Liver (tissue), 9 donors: ENCODE measurements around the gene RRAGC. TPM values are rescaled to one million over a fixed set of nuclear protein-coding genes. Genes with fewer than 3 reads are reported as not detected.

Experiments
- DNase-seq: peaks from one replicate; pipeline ENCODE4 v3.0.0-alpha.2; 2017; ENCODE audit warnings: low spot score
- H3K27ac ChIP-seq, 2 donors: one replicate each; pipeline ENCODE4 v1.7.0; 2013; ENCODE audit warnings: inconsistent platforms in 2 of 2, low read length in 2 of 2, control low read depth in 1 of 2, low read depth in 1 of 2, mild to moderate bottlenecking in 1 of 2
- H3K27me3 ChIP-seq, 4 donors: one replicate each; pipeline versions ENCODE4 v1.6.1 to v1.7.0; 2013; ENCODE audit warnings: low read length in 3 of 4, inconsistent platforms in 1 of 4, mild to moderate bottlenecking in 1 of 4, moderate library complexity in 1 of 4; ENCODE audit not compliant: control insufficient read depth in 4 of 4, insufficient read depth in 4 of 4
- H3K36me3 ChIP-seq, 4 donors: one replicate each; pipeline versions ENCODE4 v1.6.1 to v1.7.0; 2013; ENCODE audit warnings: low read length in 3 of 4, mild to moderate bottlenecking in 3 of 4, low read depth in 1 of 4, moderate library complexity in 1 of 4; ENCODE audit not compliant: control insufficient read depth in 4 of 4, insufficient read depth in 3 of 4
- H3K4me1 ChIP-seq, 4 donors: one replicate each; pipeline versions ENCODE4 v1.6.1 to v1.7.0; 2013; ENCODE audit warnings: low read length in 3 of 4, mild to moderate bottlenecking in 3 of 4, moderate library complexity in 1 of 4; ENCODE audit not compliant: control insufficient read depth in 4 of 4, insufficient read depth in 4 of 4
- H3K4me3 ChIP-seq, 3 donors: one replicate each; pipeline versions ENCODE4 v1.6.1 to v1.7.0; 2013; ENCODE audit warnings: low read length in 3 of 3, control low read depth in 1 of 3, low read depth in 1 of 3, mild to moderate bottlenecking in 1 of 3
- H3K9ac ChIP-seq, 2 donors: one replicate each; pipeline ENCODE4 v1.7.0; 2013; ENCODE audit warnings: low read length in 2 of 2, mild to moderate bottlenecking in 2 of 2, moderate library complexity in 2 of 2, control low read depth in 1 of 2, low read depth in 1 of 2
- H3K9me3 ChIP-seq, 4 donors: one replicate each; pipeline versions ENCODE4 v1.6.1 to v1.7.0; 2013; ENCODE audit warnings: low read length in 3 of 4; ENCODE audit not compliant: control insufficient read depth in 4 of 4
- ATF3 ChIP-seq: IDR thresholded peaks from 2 replicates; pipeline ENCODE4 v1.6.1; 2016; ENCODE audit warnings: antibody characterized with exemption
- EGR1 ChIP-seq, 2 donors: IDR thresholded peaks; 2 replicates each; pipeline ENCODE4 v1.6.1; 2016 to 2018; ENCODE audit warnings: antibody characterized with exemption in 2 of 2, low read depth in 2 of 2
- FOXA1 ChIP-seq: IDR thresholded peaks from 2 replicates; pipeline ENCODE4 v1.6.1; 2016; ENCODE audit warnings: antibody characterized with exemption
- FOXA2 ChIP-seq: IDR thresholded peaks from 2 replicates; pipeline ENCODE4 v1.6.1; 2016; ENCODE audit warnings: antibody characterized with exemption
- GABPA ChIP-seq, 2 donors: IDR thresholded peaks in 1 of 2; conservative IDR thresholded peaks in 1 of 2; 2 replicates each; pipeline ENCODE4 v1.6.1; 2016; ENCODE audit warnings: antibody characterized with exemption in 2 of 2, mild to moderate bottlenecking in 1 of 2, moderate library complexity in 1 of 2
- HNF4A ChIP-seq, 2 donors: conservative IDR thresholded peaks; 2 replicates each; pipeline ENCODE4 v1.6.1; 2016; ENCODE audit warnings: antibody characterized with exemption in 2 of 2, mild to moderate bottlenecking in 2 of 2
- HNF4G ChIP-seq: IDR thresholded peaks from 2 replicates; pipeline ENCODE4 v1.6.1; 2016; ENCODE audit warnings: antibody characterized with exemption
- JUND ChIP-seq, 2 donors: IDR thresholded peaks; 2 replicates each; pipeline ENCODE4 v1.6.1; 2016; ENCODE audit warnings: antibody characterized with exemption in 2 of 2
- NR2F2 ChIP-seq: IDR thresholded peaks from 2 replicates; pipeline ENCODE4 v1.6.1; 2016; ENCODE audit warnings: antibody characterized with exemption
- RAD21 ChIP-seq, 2 donors: IDR thresholded peaks; 2 replicates each; pipeline ENCODE4 v1.6.1; 2016; ENCODE audit warnings: antibody characterized with exemption in 2 of 2, mild to moderate bottlenecking in 2 of 2
- REST ChIP-seq: IDR thresholded peaks from 2 replicates; pipeline ENCODE4 v1.6.1; 2016; ENCODE audit warnings: antibody characterized with exemption, mild to moderate bottlenecking
- RXRA ChIP-seq, 2 donors: IDR thresholded peaks; 2 replicates each; pipeline ENCODE4 v1.6.1; 2017 to 2018; ENCODE audit warnings: antibody characterized with exemption in 2 of 2, mild to moderate bottlenecking in 1 of 2
- SP1 ChIP-seq: IDR thresholded peaks from 2 replicates; pipeline ENCODE4 v1.6.1; 2018; ENCODE audit warnings: antibody characterized with exemption, mild to moderate bottlenecking
- TAF1 ChIP-seq: conservative IDR thresholded peaks from 2 replicates; pipeline ENCODE4 v1.6.1; 2016; ENCODE audit warnings: antibody characterized with exemption, mild to moderate bottlenecking
- YY1 ChIP-seq: IDR thresholded peaks from 2 replicates; pipeline ENCODE4 v1.6.1; 2016; ENCODE audit warnings: antibody characterized with exemption, mild to moderate bottlenecking
- WGBS: extraction: QIAGEN DNeasy Blood & Tissue Kit; methylation state at CpG from one replicate; pipeline ENCODE4 v1.1.7; 2013; 5-methylcytosine and 5-hydroxymethylcytosine counted together
- polyA plus RNA-seq, 2 donors: library from polyadenylated mRNA; stranded (reverse) in 1 of 2; unstranded in 1 of 2; fragments of 200-250 nt in 1 of 2; fragments of >200 nt in 1 of 2; fragmentation: Nextera tagmentation in 1 of 2; extraction: Ambion mirVana in 1 of 2; gene quantifications; one replicate each; pipeline versions ENCODE4 v1.2.1 to v1.2.3, GENCODE V29; 2013 to 2015
- total RNA-seq, 2 donors: library from RNA; depleted of rRNA; stranded (reverse); fragments of >200 nt; gene quantifications; one replicate each; pipeline ENCODE4 v1.2.3, GENCODE V29; 2014
- TF ChIP-seq, protein P1 (sequence below): fragments of 150-350 bp; IDR thresholded peaks from 2 replicates; pipeline ENCODE4 v1.5.1; 2017; ENCODE audit warnings: improper control_type of control experiment, low read depth, low read length; ENCODE audit not compliant: missing input control
- TF ChIP-seq, protein P2 (sequence below): IDR thresholded peaks from 2 replicates; pipeline ENCODE4 v1.6.1; 2016; ENCODE audit warnings: antibody characterized with exemption
- donor health status: healthy.
- donor health status: healthy.
- donor health status: healthy.
- donor health status: healthy.
- donor health status: healthy.

Gene RRAGC
- total and polyA plus RNA-seq, 4 donors: 6.6 to 10.1 (median 7.2) TPM

- 89% methylated on average over 16 of the region's 16 CpGs for WGBS
- H3K9ac ChIP-seq: no peak overlapping the region
- peaks cover 5 to 7% (median 5%) of the 10 kb centered on the region in 4 donors for H3K4me1 ChIP-seq
- TF ChIP-seq RAD21 (IDR thresholded peaks at IDR 0.05): no peak
- TF ChIP-seq TAF1: no peak
- TF ChIP-seq, protein P1, sequence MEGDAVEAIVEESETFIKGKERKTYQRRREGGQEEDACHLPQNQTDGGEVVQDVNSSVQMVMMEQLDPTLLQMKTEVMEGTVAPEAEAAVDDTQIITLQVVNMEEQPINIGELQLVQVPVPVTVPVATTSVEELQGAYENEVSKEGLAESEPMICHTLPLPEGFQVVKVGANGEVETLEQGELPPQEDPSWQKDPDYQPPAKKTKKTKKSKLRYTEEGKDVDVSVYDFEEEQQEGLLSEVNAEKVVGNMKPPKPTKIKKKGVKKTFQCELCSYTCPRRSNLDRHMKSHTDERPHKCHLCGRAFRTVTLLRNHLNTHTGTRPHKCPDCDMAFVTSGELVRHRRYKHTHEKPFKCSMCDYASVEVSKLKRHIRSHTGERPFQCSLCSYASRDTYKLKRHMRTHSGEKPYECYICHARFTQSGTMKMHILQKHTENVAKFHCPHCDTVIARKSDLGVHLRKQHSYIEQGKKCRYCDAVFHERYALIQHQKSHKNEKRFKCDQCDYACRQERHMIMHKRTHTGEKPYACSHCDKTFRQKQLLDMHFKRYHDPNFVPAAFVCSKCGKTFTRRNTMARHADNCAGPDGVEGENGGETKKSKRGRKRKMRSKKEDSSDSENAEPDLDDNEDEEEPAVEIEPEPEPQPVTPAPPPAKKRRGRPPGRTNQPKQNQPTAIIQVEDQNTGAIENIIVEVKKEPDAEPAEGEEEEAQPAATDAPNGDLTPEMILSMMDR: no peak
- no peak for TF ChIP-seq HNF4A (conservative IDR thresholded peaks at IDR 0.05)
- no peak for TF ChIP-seq FOXA2
- TF ChIP-seq RXRA (IDR thresholded peaks at IDR 0.05): no peak
- no peak for TF ChIP-seq FOXA1
- TF ChIP-seq EGR1 (IDR thresholded peaks at IDR 0.05; ENCODE audit: low read depth in 2 of 2): no peak
- TF ChIP-seq NR2F2: no peak
- no peak for TF ChIP-seq HNF4G
- TF ChIP-seq, protein P2, sequence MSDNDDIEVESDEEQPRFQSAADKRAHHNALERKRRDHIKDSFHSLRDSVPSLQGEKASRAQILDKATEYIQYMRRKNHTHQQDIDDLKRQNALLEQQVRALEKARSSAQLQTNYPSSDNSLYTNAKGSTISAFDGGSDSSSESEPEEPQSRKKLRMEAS: no peak
- TF ChIP-seq YY1: no peak
- TF ChIP-seq ATF3: no peak
- no peak for TF ChIP-seq GABPA (IDR thresholded peaks at IDR 0.05 in 1 of 2, conservative IDR thresholded peaks at IDR 0.05 in 1 of 2)
- TF ChIP-seq SP1: no peak
- no peak for TF ChIP-seq REST
- no peak for TF ChIP-seq JUND (IDR thresholded peaks at IDR 0.05)
- H3K27ac ChIP-seq: no peak overlapping the region
- H3K9me3 ChIP-seq: peaks cover 0 to 4% (median under 1%) of the 10 kb centered on the region in 4 donors
- DNase-seq: no peak
- H3K27me3 ChIP-seq: peaks cover 0 to 15% (median 6%) of the 10 kb centered on the region in 4 donors
- no peak overlapping the region for H3K4me3 ChIP-seq
- no peaks in the 10 kb centered on the region for H3K36me3 ChIP-seq
Measured at GRCh38 chr1:38800720-38801671, 58.6 kb downstream of the RRAGC start.

DNA sequence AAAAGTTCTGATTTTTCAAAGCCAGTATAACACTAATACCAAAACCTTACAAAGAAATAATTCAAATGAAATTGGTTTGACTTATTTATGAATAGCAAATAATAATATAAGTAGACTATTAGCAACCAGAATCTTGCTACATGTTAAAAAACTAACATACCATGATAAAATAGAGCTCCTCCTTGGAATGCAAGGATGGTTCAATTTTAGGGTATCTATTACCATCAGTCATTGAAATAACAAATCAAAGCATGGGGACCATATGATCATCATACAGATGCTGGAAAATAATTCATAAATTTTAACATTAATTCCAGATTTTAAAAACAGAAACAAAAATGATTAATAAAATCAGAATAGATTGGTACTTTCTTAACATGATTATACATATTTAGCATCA is 66.3 kb downstream of the RRAGC start:
- Histone ChIP-seq H3K27ac (no peak overlapping the region), H3K9ac (no peak overlapping the region), H3K4me1 (no peaks in the 10 kb centered on the region), H3K4me3 (no peak overlapping the region), H3K9me3 (peaks cover 5 to 24% (median 7%) of the 10 kb centered on the region in 4 donors), H3K27me3 (peaks cover 2 to 21% (median 4%) of the 10 kb centered on the region in 4 donors), H3K36me3 (no peaks in the 10 kb centered on the region)
- no peak for TF ChIP-seq RXRA (IDR thresholded peaks at IDR 0.05)
- no peak for TF ChIP-seq FOXA1
- DNase-seq: no peak
